PC-3 (cell line): Measurements from ENCODE around the gene TPT1. TPM values are rescaled to one million over a fixed set of nuclear protein-coding genes. Genes with fewer than 3 reads are reported as not detected.
A peak's percentile ranks its signal among the peaks of the same experiment; 100 is the strongest.

Experiments used
- ATAC-seq: fragments of 200-7000 bp; cut with Tn5 transposase; 2 replicates; pipeline ENCODE4 v1.9.1; 2020; ENCODE audit warnings: mild to moderate bottlenecking, moderate library complexity
- BruUV-seq: library from RNA; stranded (reverse); fragments of 400-500 nt; replicated peaks from 2 replicates; lab custom pipeline; 2021; lab: Mats Ljungman, UMichigan
- CTCF ChIA-PET: fragments of 300-600 bp; sonication (Branson Sonifier 250); formaldehyde crosslinking; loops from one replicate; lab custom pipeline; 2022; ENCODE audit warnings: antibody characterized with exemption; lab: Charles Lee
- POLR2A ChIA-PET: fragments of 300-600 bp; sonication (Branson Sonifier 250); formaldehyde crosslinking; loops from one replicate; lab custom pipeline; 2022; ENCODE audit warnings: antibody characterized with exemption; ENCODE audit not compliant: unreplicated experiment; lab: Charles Lee
- DNase-seq: peaks from one replicate; pipeline ENCODE4 v3.0.0-alpha.2; 2015
- H2AFZ ChIP-seq: fragments of 300-600 bp; sonication (generic); 2 replicates; pipeline ENCODE4 v1.6.0; 2016; ENCODE audit warnings: antibody characterized with exemption, low read length
- H3F3A ChIP-seq: fragments of 300-600 bp; sonication (generic); one replicate; pipeline ENCODE4 v1.6.0; 2017; ENCODE audit warnings: antibody characterized with exemption, low read length, control low read depth, mild to moderate bottlenecking; ENCODE audit not compliant: unreplicated experiment
- H3K27ac ChIP-seq: fragments of 300-600 bp; sonication (generic); 2 replicates; pipeline ENCODE4 v1.5.1; 2016; ENCODE audit warnings: mild to moderate bottlenecking, low read length
- H3K27me3 ChIP-seq: fragments of 300-600 bp; sonication (generic); 2 replicates; pipeline ENCODE4 v1.6.1; 2016; ENCODE audit warnings: low read length, mixed read lengths
- H3K36me3 ChIP-seq: fragments of 300-600 bp; sonication (generic); 2 replicates; pipeline ENCODE4 v1.6.1; 2016; ENCODE audit warnings: low read depth, mixed run types, low read length, mixed read lengths
- H3K4me1 ChIP-seq: fragments of 300-600 bp; sonication (generic); 2 replicates; pipeline ENCODE4 v1.5.1; 2016; ENCODE audit warnings: low read length; ENCODE audit not compliant: insufficient read depth
- H3K4me2 ChIP-seq: fragments of 300-600 bp; sonication (generic); 2 replicates; pipeline ENCODE4 v1.6.0; 2016; ENCODE audit warnings: low read length
- H3K4me3 ChIP-seq: fragments of 300-600 bp; sonication (generic); 2 replicates; pipeline ENCODE4 v1.5.1; 2016; ENCODE audit warnings: mild to moderate bottlenecking, low read length, mixed read lengths
- H3K79me2 ChIP-seq: fragments of 300-600 bp; sonication (generic); 2 replicates; pipeline ENCODE4 v1.6.1; 2017; ENCODE audit warnings: low read length, mixed read lengths
- H3K9ac ChIP-seq: fragments of 300-600 bp; sonication (generic); 2 replicates; pipeline ENCODE4 v1.6.0; 2016; ENCODE audit warnings: mild to moderate bottlenecking, low read length
- H3K9me2 ChIP-seq: fragments of 300-600 bp; sonication (generic); replicated peaks from 2 replicates; pipeline ENCODE4 v1.6.1; 2016; ENCODE audit warnings: mixed run types, low read length, mixed read lengths
- H3K9me3 ChIP-seq: fragments of 300-600 bp; sonication (generic); 2 replicates; pipeline ENCODE4 v1.6.1; 2016; ENCODE audit warnings: low read length, mixed read lengths
- H4K20me1 ChIP-seq: fragments of 300-600 bp; sonication (generic); 2 replicates; pipeline ENCODE4 v1.6.1; 2016; ENCODE audit warnings: low read length, mixed read lengths
- EZH2 ChIP-seq: fragments of 300-600 bp; sonication (generic); IDR thresholded peaks from one replicate; pipeline ENCODE4 v1.6.1; 2017; ENCODE audit warnings: antibody characterized with exemption, mild to moderate bottlenecking, low read length; ENCODE audit not compliant: unreplicated experiment
- EZH2phosphoT487 ChIP-seq: fragments of 300-600 bp; sonication (generic); IDR thresholded peaks from 2 replicates; pipeline ENCODE4 v1.6.1; 2018; ENCODE audit warnings: mild to moderate bottlenecking, antibody characterized with exemption, low read length, borderline replicate concordance
- intact Hi-C: fragments of 100-400 bp; cut with micrococcal nuclease; formaldehyde crosslinking; loops from 2 replicates; pipeline ENCODE4 v1.9.0; 2023
- total RNA-seq: library from RNA; depleted of rRNA; stranded (reverse); fragments of >200 nt; gene quantifications from 2 replicates; pipeline ENCODE4 v1.2.3, GENCODE V29; 2014
- TF ChIP-seq, protein P1 (sequence below): fragments of 300-600 bp; sonication (generic); conservative IDR thresholded peaks from 2 replicates; pipeline ENCODE4 v1.5.1; 2017; ENCODE audit warnings: antibody characterized with exemption, low read depth, mild to moderate bottlenecking, low read length

Gene TPT1
- total RNA-seq, 1 experiment from 2014 or later: 982 TPM

GRCh38 chr13:45365558-45365885 is 24.5 kb upstream of the TPT1 start:
- CTCF ChIA-PET: no interaction called here

GRCh38 chr13:45364876-45365557 is 24.0 kb upstream of the TPT1 start:
- peaks cover 43% of the 10 kb centered on the region for H3K4me1 ChIP-seq
- H3F3A ChIP-seq: no peaks in the 10 kb centered on the region
- no peaks in the 10 kb centered on the region for H3K9me3 ChIP-seq
- H3K27me3 ChIP-seq: no peaks in the 10 kb centered on the region
- peak overlapping the region; percentile 56 for H3K27ac ChIP-seq
- H3K79me2 ChIP-seq: no peaks in the 10 kb centered on the region
- no peak overlapping the region for H3K9ac ChIP-seq
- H3K4me3 ChIP-seq: no peak overlapping the region
- H3K4me2 ChIP-seq: no peak overlapping the region
- ChIA-PET POLR2A (no interaction called here), CTCF (no interaction called here)
- no peak overlapping the region for H2AFZ ChIP-seq
- no peaks in the 10 kb centered on the region for H3K9me2 ChIP-seq
- no peaks in the 10 kb centered on the region for H3K36me3 ChIP-seq
- intact Hi-C loops: no loop called here
- no TSS peak for BruUV-seq
- ATAC-seq (no peak), DNase-seq (no peak)
- no peaks in the 10 kb centered on the region for H4K20me1 ChIP-seq
- TF ChIP-seq EZH2phosphoT487 (no peak), EZH2 (no peak)
- TF ChIP-seq, protein P1, sequence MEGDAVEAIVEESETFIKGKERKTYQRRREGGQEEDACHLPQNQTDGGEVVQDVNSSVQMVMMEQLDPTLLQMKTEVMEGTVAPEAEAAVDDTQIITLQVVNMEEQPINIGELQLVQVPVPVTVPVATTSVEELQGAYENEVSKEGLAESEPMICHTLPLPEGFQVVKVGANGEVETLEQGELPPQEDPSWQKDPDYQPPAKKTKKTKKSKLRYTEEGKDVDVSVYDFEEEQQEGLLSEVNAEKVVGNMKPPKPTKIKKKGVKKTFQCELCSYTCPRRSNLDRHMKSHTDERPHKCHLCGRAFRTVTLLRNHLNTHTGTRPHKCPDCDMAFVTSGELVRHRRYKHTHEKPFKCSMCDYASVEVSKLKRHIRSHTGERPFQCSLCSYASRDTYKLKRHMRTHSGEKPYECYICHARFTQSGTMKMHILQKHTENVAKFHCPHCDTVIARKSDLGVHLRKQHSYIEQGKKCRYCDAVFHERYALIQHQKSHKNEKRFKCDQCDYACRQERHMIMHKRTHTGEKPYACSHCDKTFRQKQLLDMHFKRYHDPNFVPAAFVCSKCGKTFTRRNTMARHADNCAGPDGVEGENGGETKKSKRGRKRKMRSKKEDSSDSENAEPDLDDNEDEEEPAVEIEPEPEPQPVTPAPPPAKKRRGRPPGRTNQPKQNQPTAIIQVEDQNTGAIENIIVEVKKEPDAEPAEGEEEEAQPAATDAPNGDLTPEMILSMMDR: no peak

More at GRCh38 chr13:45365558-45365885, 24.5 kb upstream of the TPT1 start:
- Histone ChIP-seq H3K27ac (peak overlapping the region; percentile 56), H2AFZ (no peak overlapping the region), H4K20me1 (no peaks in the 10 kb centered on the region), H3F3A (no peaks in the 10 kb centered on the region), H3K4me1 (peaks cover 43% of the 10 kb centered on the region), H3K4me2 (no peak overlapping the region), H3K9ac (no peak overlapping the region), H3K9me2 (no peaks in the 10 kb centered on the region), H3K36me3 (no peaks in the 10 kb centered on the region), H3K27me3 (no peaks in the 10 kb centered on the region), H3K4me3 (no peak overlapping the region), H3K79me2 (no peaks in the 10 kb centered on the region), H3K9me3 (no peaks in the 10 kb centered on the region)
- intact Hi-C loops: no loop called here
- ATAC-seq (no peak), DNase-seq (peak; percentile 34)
- BruUV-seq: no TSS peak
- POLR2A ChIA-PET: no interaction called here
- TF ChIP-seq, protein P1: no peak
- TF ChIP-seq EZH2 (no peak), EZH2phosphoT487 (no peak)

GRCh38 chr13:45362939-45363338 is 22.0 kb upstream of the TPT1 start:
- intact Hi-C loops: no loop called here
- Histone ChIP-seq H3K9ac (no peak overlapping the region), H2AFZ (no peak overlapping the region), H4K20me1 (no peaks in the 10 kb centered on the region), H3K4me3 (no peak overlapping the region), H3K79me2 (no peaks in the 10 kb centered on the region), H3K36me3 (no peaks in the 10 kb centered on the region), H3K9me3 (no peaks in the 10 kb centered on the region), H3K27ac (no peak overlapping the region), H3F3A (no peaks in the 10 kb centered on the region), H3K27me3 (no peaks in the 10 kb centered on the region), H3K4me1 (peaks cover 30% of the 10 kb centered on the region), H3K4me2 (no peak overlapping the region), H3K9me2 (no peaks in the 10 kb centered on the region)
- DNase-seq (no peak), ATAC-seq (no peak)
- ChIA-PET POLR2A (no interaction called here), CTCF (no interaction called here)
- TF ChIP-seq EZH2 (no peak), EZH2phosphoT487 (no peak)
- TF ChIP-seq, protein P1: no peak; the same call in 1 of the 2 replicates
- no TSS peak for BruUV-seq
